HG03460 (cell line): Measurements from ENCODE around the gene ZNRD2.

Experiments
- ATAC-seq: cut with Tn5 transposase; IDR thresholded peaks from one replicate; pipeline ENCODE4 v1.9.1; 2021; ENCODE audit not compliant: unreplicated experiment

Gene ZNRD2

DNA sequence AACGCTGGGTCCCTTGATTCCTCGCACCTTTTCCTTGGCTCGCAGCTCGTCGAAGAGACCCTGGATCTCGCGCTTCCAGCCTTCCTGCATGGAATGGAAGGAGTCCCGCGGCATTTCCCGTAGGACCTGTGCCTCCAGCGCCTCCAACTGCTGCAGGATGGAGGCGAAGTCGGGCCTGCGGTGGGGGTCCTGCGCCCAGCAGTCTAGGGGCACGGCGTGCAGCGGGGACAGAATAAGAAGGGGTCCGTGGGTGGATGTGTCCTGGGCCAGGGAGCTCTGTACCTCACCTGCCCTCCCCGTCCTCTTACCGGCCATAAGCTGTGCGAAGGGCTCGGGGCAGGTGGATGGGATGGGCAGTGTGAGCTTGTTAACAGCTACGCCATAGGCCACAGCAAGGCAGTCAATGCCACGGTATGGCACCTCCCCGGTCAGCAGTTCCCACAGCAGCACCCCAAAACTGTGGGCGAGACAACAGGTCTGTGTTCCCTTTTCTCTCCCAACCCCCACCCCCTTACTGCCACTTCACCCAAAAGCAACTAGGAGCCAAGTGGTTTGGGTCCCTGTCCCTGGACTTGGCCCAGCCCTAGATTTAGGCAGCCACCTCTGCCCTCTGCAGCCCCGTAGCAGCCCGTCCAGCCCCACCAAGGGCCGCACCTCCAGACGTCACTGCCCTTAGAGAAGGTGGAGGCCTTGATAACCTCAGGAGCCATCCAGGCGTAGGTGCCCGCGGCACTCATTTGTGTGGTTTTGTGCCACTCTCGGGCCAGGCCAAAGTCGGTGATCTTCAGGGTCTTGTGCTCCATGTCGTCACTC, 37.5 kb downstream of the ZNRD2 start:
- no peak for ATAC-seq

DNA sequence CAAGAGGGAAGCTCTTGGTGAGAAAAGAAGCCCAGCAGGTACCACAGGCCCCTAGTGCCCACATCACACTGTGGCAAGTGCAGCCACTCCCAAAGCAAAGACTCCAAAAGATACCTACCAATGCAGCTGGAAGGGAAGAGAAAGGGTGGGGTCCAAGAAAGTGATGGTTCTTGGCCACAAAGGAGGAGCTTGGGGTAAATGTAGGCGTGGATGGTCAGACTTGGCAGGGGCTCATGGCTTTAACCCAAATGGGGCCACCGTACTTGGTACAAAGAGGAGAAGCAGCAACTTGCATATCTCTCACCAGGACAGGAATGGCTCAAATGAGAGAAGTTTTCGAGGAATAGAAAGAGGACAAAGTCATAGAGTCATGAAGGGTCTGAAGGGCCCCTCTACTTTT, 39.0 kb downstream of the ZNRD2 start:
- ATAC-seq, result no peak

DNA sequence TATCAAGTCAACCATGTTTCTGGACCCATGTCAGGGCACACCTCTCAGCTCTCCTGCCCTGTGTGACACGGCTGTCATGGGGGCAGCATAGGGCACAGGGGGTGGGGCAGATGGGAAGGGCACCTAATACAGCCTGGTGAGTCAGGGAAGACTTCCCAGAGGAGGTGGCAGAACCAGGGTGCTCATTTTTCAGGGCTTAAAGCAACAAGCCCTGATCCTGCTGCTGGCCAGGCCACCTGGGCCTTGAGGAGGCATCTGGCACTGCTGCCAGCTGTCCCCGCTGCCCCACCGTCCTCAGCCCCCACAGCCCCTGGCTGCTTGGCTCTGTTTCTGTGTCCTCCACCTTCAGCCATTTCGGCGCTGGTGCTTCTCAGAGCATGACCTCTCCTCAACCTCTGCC, 39.4 kb downstream of the ZNRD2 start:
- no peak for ATAC-seq

DNA sequence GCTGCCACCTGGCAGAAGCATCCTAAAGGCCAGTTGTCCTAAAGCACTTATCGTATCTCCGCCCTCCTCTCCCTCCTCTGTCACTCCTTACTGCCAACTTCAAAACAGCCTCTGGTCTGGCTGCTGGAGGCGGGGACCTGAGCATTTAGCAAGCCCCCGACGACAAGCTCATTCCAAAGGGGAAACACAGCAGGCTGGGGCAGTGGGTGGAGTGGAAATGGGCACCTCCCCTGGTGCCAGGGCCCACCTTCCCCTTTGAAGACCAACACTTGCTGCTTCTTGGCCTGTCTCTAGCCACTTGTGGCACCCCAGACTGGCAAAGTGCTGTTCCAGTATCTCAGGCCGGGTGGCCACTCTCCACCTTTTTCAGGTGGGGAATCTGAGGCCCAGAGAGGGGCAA, 40.1 kb downstream of the ZNRD2 start:
- no peak for ATAC-seq

DNA sequence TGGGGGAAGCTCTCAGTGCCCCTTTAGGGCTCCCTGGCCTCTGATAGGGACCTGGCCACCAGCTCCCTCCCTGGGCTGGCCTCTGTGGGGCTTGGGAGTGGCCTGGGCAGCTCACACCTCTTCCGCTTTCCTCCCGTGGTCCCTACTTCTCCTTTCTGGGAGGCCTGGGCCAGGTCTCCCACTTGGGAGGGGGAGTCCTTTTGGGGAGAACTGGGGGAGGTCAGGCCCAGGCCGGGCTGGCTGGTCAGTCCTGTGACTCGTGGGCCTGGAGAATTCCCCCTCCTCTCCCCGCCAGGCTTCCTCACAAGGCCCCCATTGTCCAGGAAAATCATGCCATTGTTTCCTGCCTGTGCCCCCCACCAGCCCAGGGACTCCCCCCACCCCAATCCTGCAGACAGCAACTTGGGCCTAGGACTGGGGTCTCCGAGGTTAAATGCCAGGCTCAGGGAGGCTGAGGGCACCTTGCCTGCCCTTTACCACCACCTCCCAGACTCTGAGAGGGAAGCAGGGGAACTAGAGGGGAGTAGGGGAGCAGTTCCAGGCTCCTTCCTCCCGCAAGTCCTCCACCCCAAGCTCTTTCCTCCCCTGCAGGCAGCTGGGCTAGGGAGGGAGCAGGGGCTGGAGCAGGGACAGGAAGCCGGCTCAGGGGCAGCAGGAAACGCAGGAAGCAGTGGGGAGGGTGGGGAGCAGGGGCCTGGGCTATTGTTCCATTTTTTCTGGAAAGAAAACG, 40.9 kb downstream of the ZNRD2 start:
- no peak for ATAC-seq

DNA sequence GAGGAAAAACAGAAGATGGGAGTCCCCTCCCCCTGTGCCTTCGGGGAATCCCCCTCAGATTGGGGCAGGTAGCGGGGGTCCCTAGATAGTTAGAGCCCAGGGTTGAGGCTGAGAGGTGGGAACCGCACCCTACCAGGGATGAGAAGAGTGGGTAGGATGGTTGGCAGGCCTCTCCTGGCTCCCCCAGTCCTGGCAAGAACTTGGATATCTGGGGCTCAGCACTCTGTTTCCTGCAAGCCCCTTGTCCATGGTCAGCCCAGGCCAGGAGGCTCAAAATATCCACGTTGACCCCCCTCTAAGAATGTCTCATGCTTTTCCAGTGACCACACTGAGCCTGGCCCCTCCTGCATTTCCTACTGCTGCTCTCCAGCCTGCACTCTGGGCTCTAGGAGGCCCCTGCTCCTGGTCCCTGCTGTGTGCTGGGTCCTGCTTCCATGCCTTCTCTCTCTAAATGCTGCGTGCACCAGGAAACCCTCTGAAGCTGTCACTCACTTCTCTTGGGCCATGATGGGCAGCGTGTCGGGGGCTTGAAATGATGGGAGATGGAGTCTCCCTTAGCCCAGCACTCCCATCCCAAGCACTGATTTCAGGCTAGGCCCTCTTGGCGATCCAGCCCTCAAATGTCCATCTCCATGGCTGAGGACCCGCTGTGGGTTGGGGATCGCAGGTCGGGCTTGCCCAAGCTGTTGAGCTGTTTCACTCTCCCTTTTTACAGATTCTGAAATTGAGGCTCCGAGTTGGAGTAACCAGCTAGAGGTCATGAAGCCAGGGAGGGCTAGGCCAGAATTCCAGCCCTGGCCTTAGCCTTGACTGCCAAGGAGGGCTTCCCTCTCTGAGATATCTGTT, 41.7 kb downstream of the ZNRD2 start:
- ATAC-seq, result no peak

DNA sequence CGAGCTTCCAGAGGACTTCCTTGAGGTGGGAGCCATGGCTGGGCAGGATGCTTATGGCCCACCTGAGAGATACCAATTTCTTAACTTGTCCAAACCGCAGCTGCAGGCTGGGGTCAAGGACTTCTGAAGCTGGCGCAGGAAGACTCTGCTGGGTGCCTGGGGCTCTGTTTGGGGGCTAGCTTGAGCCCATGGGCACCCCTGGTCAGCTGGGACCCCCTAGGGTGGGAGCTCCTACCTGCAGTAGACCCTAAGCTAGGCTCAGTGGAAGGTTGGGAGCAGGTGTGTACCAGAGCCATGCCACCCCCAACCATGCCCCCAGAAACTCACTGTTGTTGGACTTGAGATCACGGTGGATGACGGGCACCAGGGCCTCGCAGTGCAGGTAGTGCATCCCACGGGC, 42.4 kb downstream of the ZNRD2 start:
- no peak for ATAC-seq

DNA sequence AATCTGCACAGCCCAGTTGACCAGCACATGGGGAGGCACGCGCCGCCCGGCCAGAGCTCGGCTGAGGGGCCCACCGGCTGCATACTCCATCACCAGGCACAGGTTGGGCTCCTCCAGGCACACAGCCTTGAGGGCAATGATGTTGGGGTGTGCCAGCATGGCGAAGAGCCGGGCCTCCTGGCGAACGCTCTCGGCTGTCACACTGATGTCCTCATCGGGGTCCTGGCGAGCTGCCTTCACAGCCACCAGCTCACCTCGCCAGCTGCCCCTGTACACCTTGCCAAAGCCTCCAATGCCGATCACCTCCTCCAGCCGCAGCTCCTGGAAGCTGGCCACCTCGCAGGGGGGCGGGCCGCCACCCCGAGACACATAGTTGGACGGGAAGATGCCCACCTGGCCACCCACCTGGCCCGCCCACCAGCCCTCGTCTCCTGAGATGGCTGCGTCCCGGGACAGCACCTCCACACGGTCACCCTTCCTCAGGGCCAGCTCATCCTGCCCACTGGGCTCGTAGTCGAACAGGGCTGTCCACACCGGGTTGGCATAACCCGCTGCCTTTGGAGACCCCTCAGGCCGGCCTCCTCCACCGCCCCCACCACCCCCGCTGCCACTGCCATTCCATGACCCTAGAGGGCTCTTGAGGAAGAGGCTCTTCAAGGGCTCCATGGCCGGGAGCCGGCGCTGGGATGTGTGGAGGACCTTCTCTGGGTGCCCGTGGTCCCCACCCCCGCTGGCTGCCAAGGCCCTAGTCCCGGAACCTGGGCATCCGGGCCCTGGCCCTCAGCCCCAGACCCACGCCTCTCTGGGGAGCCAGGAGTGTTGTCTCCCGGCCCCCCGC, 43.0 kb downstream of the ZNRD2 start:
- ATAC-seq, result no peak

DNA sequence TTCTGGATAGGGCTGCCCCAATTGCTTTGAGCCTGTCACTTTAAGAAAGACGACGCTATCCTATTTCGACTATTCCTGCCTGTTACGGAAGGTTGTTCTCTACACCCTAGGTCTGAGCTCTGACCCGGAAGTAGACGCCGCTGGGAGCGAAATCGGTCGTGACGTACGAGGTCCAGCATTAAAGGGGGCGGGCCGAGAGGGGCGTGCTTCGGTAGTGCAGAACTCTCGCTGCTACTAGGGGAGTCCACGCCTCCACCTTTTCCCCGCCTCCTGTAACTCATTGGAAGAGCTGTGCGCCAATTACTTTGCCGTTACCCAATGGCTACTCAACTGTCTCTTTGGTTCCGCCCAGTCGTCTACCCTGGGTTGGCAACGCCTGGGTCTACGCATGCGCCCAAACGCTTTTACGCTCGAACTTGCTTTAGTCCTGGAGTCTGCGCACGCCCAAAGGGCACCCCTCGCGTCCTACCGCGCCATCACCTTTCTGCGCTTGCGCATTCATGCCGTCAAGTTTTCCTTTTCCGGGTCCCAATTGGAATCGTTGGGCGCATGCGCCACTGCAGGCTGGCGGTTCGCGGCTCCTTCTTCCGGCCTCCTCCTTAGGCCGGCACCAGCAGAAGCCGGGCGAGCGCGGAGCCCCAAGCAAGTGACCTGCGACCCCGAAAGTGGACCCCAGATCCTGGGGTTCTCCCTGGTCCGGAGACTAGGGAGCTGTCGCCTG, 45.1 kb downstream of the ZNRD2 start, which contains the start of gene PCNX3:
Gene PCNX3, plus strand, starts transcription at position 548 of the 721 bp plus-strand sequence. CDS start 536 bp downstream, outside the sequence.
- ATAC-seq, result peak; percentile 73

DNA sequence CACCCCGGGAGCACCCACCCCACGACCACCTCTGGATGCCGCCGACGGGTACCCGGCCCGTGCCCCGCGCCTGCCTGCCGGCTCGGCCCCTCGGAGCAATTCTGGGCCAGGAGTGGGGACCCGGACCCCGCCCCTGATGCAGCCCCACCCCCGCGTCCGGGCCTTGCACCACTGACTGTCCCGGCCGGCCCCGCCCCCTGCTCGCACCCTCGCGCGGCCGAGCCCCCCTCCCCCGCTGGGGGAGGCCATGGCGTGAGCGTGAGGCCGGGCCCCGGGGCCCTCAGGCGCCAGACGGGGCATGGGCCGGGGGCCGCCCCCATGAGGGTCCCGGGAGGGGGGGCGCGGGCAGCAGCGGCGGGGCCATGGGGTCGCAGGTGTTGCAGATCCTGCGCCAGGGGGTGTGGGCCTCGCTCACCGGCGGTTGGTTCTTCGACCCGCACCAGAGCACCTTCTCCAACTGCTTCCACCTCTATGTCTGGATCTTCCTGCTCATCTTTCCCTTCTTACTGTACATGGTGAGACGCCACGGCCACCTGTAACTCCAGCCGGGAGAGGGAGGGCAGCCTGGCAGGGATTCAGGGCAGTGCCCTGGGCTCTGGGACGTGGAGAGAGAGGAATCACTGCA, 45.8 kb downstream of the ZNRD2 start:
- peak; percentile 2 for ATAC-seq

DNA sequence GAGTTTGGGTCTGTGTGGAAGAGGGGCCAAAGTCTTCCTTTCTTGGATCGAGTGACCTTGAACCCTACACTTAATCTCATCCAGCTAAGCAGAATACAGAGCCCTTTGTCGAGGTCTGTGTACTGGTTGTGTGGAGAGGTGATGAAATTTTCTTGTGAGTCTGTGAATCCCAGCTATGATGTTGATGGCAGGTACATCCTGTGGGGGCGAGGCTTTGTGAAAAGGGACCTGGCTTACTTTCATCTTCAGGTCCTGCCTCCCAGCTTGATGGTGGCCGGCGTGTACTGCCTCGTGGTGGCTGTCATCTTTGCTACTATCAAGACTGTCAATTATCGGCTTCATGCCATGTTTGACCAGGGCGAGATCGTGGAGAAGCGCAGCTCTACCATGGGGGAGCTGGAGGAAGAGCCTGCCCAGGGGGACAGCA, 46.3 kb downstream of the ZNRD2 start:
- ATAC-seq, result no peak

DNA sequence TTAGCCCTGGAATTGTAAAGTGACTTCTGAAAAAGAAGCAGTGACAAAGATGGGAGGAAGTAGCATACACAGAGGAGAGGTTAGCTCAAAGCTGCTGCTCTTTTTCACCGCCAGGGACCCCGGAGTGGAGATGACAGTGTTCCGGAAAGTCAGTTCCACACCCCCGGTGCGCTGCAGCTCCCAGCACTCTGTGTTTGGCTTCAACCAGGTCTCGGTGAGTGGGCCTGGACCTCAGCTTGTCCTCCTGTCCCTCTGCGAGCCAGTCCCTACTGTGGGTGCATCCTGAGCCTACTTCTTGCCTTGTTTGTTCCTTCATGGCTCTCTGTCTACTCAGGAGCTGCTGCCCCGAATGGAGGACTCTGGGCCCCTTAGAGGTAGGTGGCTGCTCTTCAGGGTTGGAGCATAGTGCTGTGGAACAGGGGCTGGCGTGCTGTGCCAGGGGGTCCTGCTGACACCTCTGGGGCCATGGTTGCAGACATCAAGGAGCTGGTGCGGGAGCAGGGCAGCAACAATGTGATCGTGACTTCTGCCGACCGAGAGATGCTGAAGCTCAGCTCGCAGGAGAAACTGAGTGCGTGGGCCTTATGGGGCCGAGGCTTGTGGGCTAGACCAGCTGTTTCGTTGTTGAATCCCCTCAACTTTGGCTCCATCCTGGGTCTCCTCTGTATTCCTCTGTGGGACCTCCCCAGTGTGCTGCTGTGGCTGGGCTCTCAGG, 47.0 kb downstream of the ZNRD2 start:
- ATAC-seq, result no peak

DNA sequence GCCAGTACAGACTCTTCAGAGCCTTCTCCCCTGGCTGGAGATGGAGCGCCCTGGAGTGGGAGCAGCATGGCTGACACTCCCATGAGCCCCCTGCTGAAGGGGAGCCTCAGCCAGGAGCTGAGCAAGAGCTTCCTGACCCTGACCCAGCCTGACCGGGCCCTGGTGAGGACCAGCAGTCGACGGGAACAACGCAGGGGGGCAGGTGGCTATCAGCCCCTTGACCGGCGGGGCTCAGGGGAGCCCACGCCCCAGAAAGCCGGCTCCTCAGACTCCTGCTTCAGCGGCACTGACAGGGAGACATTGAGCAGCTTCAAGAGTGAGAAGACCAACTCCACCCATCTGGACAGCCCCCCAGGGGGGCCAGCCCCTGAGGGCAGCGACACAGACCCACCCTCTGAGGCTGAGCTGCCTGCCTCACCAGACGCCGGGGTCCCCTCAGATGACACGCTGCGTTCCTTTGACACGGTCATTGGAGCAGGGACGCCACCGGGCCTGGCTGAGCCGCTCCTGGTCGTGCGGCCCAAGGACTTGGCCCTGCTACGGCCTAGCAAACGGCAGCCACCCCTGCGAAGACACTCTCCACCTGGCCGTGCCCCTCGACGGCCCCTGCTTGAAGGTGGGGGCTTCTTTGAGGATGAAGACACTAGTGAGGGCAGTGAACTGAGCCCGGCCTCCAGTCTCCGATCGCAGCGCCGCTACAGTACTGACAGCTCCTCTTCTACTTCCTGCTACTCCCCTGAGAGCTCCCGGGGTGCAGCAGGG, 47.9 kb downstream of the ZNRD2 start:
- ATAC-seq, result no peak

DNA sequence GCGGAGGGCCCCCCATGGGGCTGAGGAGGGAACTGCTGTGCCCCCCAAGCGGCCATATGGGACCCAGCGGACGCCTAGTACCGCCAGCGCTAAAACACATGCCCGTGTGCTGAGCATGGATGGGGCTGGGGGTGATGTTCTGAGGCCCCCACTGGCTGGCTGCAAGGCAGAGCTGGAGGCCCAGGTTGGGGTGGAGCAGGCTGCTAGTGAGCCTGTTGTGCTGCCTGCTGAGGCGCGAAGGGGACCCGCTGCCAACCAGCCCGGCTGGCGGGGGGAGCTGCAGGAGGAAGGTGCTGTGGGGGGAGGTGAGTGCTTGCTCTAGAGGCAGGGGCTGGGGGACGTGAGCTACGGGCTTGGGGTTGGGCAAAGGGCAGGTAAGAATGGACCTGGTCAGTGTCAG, 48.5 kb downstream of the ZNRD2 start:
- ATAC-seq, result no peak

DNA sequence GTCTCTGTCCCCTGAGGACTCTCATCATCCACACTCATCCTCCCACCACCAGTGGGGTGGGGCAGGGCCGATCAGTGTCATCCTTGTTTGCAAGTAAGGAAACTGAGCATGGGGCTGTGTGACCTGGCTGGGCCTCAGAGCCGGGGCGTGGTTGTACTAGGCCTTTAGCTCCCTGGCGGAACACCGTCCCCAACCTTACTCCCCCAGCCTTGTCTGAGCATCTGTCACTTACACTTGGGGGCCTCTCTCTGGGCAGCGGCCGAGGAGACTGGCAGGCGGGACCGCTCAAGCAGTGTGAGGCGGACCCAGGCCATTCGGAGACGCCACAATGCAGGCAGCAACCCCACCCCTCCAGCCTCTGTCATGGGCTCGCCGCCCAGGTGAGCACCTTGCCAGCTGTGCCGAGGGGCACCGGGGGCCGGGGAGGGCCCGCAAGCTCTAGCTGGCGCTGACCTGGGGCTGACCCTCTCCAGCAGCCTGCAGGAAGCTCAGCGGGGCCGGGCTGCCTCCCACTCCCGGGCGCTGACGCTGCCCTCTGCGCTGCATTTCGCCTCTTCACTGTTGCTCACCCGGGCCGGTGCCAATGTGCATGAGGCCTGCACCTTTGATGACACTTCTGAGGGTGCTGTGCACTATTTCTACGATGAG, 49.1 kb downstream of the ZNRD2 start:
- no peak for ATAC-seq

DNA sequence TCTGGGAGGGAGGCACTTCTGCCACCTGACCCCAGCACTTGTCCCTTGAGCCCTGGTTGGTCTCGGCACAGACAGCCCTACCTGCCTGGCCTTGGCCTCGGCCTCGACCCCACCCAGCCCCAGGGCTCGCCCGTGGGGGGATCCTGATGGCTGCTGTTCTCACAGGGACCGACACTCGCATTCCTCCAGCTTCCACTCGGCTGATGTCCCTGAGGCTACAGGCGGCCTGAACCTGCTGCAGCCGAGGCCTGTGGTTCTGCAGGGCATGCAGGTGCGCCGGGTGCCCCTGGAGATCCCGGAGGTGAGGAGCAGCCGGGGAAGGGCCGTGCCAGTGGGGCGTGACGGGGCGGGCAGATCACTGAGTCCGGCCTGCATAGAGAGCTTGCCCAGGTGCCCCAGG, 50.4 kb downstream of the ZNRD2 start:
- no peak for ATAC-seq

DNA sequence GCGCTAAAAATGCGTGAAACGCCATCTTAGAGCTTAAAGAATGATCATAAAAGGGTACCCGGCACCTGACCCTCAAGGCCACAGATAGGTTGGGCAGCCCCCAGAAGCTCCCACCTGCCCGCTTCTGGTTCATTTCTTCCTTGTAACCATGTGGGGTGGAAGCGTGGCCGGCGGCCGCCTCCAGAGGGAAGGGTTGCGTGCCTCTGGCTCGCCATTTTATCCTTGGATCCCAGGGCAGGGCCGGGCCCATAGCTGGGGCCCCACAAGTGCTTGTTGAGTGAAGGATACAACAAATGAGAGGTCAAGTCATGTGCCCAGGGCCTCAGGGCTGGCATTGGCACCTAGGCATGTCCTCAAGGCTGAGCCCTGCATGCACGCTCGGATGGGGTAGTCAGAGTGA, 51.2 kb downstream of the ZNRD2 start:
- ATAC-seq, result no peak
